Cardiac ventricle fibroblast (primary cell): ENCODE results near the gene ZNF438. TPM values are rescaled to one million over a fixed set of nuclear protein-coding genes. Genes with fewer than 3 reads are reported as not detected.

ENCODE experiments used
- total RNA-seq: library from RNA; depleted of rRNA; stranded (reverse); fragments of >200 nt; gene quantifications from 2 replicates; pipeline ENCODE4 v1.2.3, GENCODE V29; 2015

ZNF438 gene
- total RNA-seq, result 3.9 and 4.3 TPM in 2 replicates

GRCh38 chr10:31031558-31032257 lies at the start of gene ZNF438:
ZNF438 (minus strand) TSS chr10:31031865; CDS start chr10:30877034, 154,831 bp downstream.

